ENCODE data around the gene SFXN1.

SFXN1 gene

GRCh38 chr5:175466700-175467318 lies 11.6 kb upstream of the SFXN1 start:
- DNase-seq (ENCODE audit: low read depth), result no peak

DNA sequence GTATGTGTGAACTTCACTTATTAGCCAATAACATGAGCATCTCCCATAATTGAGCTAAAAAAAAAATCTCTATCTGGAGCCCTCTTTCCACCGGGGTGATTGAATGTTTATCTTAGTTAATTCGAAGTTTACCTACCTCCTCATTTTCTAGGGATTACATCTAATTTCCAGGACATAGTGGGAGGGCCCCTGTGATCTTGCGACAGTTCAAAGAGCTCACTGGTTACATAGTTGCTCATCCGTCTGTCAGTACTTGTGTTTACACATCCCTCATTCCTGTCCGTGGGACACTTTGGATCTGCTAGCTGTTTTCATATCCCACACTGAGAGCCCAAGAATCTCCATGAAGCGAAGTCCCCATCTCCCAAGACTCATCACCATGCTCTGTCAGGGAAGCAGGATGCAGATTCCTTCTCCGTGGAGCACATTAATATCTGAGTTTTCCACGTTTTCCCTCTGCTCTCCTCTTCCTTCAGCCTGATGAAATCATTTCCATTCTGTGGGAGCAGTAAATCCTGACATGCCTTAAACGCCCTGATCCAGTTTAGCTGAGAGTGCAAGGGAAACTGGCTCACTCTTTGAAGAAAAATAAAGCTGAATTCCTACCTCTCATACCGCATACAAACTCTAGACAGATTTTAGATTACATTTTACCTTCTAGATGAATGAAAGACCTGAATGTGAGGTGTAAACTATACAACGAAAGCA lies 10.2 kb upstream of the SFXN1 start:
- no peak for DNase-seq (ENCODE audit: low read depth)

GRCh38 chr5:175468892-175469291 lies 9.5 kb upstream of the SFXN1 start:
- no peak for DNase-seq (ENCODE audit: low read depth)

DNA sequence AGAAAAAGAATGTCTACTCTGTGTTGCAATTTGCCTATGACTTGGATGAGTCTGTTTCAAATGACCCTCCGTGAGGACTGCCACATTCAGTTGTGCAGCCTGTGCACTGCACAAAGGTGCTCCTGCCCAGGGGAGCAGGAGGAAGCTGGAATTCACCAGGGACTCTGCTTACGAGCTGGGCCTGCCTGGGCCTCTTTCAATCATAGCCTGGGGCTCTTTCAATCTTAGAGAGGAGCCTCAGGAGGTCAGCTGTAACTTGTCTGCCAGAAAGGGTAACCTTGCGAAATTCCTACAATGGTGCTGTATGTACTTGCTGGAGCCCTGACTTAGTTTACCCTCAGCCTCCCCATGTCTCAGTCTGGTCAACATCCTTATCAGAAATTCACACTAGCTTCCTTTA lies 8.4 kb upstream of the SFXN1 start:
- no peak for DNase-seq (ENCODE audit: low read depth)

DNA sequence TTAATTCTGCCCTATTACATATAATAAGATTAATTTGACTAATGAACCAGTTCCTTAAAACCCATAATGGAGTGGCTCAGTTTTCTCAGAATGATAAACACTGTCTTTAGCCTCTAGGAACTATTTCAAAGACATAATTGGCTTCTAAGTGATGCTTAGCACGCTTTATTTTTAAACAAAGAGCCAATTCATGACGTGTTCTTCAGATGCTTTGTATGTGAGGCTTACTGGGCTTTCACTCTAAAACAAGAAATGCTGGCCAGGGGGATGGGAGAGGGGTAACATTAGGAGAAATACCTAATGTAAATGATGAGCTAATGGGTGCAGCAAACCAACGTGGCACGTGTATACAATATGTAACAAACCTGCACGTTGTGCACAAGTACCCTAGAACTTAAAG lies 7.6 kb upstream of the SFXN1 start:
- no peak for DNase-seq (ENCODE audit: low read depth)

DNA sequence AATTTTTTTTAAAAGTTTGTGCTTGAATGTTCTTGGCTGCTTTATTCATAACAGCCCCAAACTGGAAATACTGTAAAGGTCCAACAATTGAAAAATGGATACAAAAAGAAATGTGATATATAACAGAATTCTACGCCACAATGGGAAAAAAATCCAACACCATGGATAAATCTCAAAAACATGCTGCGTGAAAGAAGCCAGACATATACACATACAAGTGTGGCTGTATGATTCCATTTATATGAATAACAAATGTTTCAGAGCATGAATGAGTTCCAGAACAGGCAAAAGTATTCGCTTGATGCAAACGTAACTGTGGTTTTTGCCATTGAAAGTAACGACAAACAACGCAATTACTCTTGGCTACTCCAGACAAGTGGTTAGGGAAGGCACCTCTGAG lies 7.2 kb upstream of the SFXN1 start:
- no peak for DNase-seq (ENCODE audit: low read depth)

DNA sequence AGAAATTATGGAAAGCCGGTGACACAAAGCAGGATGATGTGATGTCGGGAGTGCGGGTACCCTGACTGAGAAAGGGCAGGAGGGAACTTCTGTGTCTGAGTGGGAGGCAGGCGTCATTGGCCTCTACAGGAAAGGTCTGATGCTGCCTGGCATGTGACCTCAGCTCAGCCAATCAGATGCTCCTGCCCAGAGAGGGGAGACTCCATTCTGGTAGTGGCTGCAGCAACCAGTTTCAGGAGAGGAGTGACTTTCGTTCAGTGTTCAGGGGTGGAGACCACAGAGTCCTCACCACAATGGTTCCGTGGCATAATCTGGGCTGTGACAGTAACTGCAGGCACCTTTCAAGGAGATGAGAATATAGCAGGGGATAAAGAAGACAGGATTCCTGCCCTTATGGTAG lies 6.7 kb upstream of the SFXN1 start:
- DNase-seq (ENCODE audit: low read depth), result no peak

GRCh38 chr5:175472378-175472777 lies 6.0 kb upstream of the SFXN1 start:
- no peak for DNase-seq (ENCODE audit: low read depth)

DNA sequence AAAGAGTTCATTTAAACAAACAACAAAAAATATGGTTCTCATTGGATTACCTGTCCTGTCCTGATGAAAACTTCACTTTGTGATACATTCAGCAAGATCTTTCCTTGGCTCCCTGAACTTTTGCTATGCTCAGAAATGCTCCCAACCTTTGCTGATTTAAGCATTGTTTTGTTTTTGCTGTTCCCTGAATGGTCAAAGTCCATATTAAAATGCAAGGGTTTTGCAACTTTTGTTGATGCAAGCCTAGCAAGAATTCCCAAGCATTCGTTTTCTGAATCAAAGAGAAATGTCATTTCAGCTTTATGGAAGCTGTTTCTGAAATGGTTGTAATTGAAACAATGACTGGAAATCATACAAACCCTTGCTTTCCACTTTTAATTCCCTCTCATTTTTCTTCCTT lies 3.1 kb upstream of the SFXN1 start:
- no peak for DNase-seq (ENCODE audit: low read depth)

- no peak for DNase-seq (ENCODE audit: low read depth)
Observed at GRCh38 chr5:175477440-175477839, 920 bp upstream of the SFXN1 start.

GRCh38 chr5:175478008-175478383 lies 364 bp upstream of the SFXN1 start:
- DNase-seq (ENCODE audit: low read depth), result peak; percentile 32

DNA sequence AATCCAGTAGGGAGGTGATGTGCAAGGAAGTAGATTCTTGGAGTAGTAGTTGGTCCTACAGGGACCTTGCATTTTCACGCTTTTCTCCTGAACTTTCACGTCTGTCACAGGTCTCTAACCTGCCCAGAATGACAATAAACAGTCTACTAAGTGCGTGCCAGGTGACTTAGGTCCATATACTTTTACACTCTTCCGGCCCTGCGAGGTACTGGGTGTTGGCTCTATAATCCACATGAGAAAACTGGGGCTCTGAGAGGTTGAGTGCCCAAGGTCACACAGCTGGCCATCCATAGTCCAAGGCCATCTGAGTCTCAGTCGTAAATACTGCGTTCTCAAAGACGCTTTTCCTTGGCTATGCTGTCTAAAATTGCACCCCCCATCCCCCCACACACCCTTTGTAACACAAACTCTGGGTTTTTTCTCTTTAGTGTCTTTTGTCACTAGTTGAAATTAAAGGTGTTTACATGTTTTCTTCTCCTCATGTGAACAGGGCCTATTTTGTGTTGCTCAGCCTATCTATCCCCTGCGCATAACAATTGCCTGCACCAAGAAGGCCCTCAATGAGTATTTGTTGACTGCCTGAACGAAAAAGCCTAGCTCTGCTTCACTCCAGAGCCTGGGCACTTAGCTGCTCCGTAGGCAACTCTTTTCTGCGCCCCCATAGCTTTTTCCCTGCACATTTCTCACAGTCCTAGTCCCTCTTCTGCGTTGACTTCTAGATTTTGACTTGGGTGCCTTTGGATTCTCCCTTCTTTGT lies 943 bp downstream of the SFXN1 start:
- DNase-seq (ENCODE audit: low read depth), result no peak

DNA sequence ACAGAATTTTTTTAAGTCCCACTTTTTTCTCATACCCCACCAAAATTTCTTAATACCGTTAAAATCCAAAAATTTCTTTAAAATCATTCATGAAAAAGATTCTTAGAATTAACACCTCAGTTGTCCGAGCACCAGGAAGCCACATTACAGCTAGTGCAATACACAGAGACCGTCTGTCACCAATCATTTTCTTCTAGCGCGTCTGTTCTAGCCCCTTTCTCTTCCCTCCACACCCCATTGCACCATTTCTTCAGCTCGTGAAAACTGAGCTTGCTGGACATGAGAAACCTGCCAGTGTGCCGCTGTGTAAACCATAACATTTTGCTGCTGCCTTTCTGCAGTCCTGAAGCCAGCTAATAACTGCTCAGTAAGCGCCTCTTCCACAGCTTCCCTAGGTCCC lies 5.0 kb downstream of the SFXN1 start:
- no peak for DNase-seq (ENCODE audit: low read depth)

GRCh38 chr5:175484322-175484721 lies 6.0 kb downstream of the SFXN1 start:
- no peak for DNase-seq (ENCODE audit: low read depth)

- DNase-seq (ENCODE audit: low read depth), result no peak
Observed at GRCh38 chr5:175484829-175485228, 6.5 kb downstream of the SFXN1 start.

DNA sequence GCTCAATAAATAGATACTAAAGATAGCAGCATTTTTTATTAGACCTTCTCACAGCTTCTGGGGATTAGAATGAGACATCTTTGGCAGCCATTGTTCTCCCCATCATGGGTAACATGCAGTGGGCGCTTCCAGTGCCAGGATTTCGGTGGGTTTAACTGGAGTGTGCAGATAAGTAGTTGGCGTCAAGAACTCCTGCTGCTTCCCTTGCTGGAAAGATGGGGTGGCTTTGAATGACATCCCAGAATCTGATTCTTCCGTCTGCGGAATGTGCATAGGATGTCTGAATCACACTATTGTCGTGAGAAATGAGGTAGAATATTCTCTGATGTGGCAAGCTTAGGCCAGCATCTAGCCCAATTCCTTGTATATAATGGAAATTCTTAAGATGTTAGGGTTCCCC lies 7.3 kb downstream of the SFXN1 start:
- DNase-seq (ENCODE audit: low read depth), result no peak

GRCh38 chr5:175487514-175488222 lies 9.3 kb downstream of the SFXN1 start:
- DNase-seq (ENCODE audit: low read depth), result peak; percentile 48

DNA sequence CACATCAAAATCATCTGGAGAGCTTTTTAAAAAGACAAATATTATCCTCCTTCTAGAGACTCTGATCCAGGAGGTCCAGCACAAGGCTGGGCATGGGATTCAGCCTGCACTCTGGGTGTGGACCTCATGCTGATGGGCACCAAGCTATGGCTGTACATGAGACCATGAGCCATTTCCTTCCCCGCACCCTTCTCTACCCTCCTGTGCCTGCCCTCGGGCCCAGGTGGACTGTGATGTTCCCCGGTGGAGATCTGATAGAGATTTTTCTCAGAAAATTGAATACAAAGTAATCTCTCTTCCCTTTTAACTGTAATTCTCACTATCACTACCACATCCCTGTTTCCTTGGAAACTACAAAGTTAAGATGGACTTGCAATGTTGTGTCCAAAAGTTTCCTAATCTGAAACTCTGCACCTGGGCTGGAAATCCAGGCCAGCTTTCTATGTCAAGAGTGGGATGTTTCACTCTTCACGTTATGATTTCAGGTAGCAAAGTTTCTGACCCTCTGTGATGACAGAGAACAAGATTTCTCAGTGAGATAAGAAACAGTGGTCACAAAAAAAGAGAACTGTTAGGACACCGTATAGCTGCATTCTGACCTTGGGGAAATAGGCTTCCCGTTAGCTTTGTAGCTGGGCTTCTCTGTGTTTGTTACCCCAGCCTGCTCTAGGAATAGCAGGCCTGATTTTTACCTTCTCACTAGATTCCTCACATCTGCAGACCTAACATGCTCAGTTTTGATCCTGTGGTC lies 11.5 kb downstream of the SFXN1 start:
- DNase-seq (ENCODE audit: low read depth), result no peak

DNA sequence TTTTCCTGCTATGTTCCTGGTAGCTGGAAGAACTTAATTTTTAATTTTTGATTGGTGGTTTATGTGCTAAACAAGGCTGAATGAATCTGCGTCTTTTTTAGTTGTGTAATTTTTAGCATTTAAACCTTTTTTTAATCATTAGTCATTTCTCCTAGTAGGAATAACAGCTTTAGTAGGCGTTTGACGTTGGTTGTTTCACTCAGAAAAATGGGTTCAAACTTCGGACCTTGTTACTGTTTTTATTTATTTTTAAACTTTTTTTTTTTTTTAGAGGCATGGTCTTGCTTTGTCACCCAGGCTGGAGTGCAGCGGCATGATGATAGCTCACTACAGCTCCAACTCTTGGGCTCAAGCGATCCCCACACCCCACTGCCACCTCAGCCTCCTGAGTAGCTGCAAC lies 12.9 kb downstream of the SFXN1 start:
- no peak for DNase-seq (ENCODE audit: low read depth)

GRCh38 chr5:175493260-175493659 lies 14.9 kb downstream of the SFXN1 start:
- no peak for DNase-seq (ENCODE audit: low read depth)

- DNase-seq (ENCODE audit: low read depth), result no peak
Observed at GRCh38 chr5:175493726-175494125, 15.4 kb downstream of the SFXN1 start.
